Ramos (cell line): ENCODE data around the gene SPI1.

Source experiments
- in situ Hi-C: fragments of 300-500 bp; cut with MboI; formaldehyde crosslinking; loops from one replicate; pipeline ENCODE4 v1.14.3; 2022; ENCODE audit warnings: low sequenced_read_pairs; ENCODE audit not compliant: unreplicated experiment

The SPI1 gene

GRCh38 chr11:47389577-47390421 is 11.5 kb upstream of the SPI1 start:
- in situ Hi-C loops: no loop called here

- in situ Hi-C loops: no loop called here
These were observed 10.6 kb upstream of the SPI1 start for GRCh38 chr11:47388697-47389576.

GRCh38 chr11:47387944-47388696 is 9.8 kb upstream of the SPI1 start:
- in situ Hi-C loops: no loop called here

GRCh38 chr11:47384498-47384897 is 6.2 kb upstream of the SPI1 start:
- in situ Hi-C loops: no loop called here

GRCh38 chr11:47383071-47383470 is 4.7 kb upstream of the SPI1 start:
- in situ Hi-C loops: no loop called here

DNA sequence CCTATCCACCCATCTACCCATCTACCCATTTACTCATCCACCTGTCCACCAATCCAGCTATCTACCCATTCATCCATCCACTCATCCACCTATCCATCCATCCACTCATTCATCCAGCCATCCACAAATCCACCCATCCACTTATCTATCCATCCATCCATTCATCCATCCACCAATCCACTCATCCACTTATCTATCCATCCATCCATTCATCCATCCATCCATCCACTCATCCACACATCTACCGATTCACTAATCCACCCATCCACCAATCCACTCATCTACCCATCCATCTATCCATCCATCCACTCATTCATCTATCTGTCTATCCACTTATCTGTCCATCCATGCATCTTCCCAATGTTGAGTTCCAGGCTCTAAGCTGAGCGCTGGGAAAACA is 1.7 kb upstream of the SPI1 start:
- in situ Hi-C loops: no loop called here

GRCh38 chr11:47379317-47379716 is 970 bp upstream of the SPI1 start:
- in situ Hi-C loops: no loop called here

DNA sequence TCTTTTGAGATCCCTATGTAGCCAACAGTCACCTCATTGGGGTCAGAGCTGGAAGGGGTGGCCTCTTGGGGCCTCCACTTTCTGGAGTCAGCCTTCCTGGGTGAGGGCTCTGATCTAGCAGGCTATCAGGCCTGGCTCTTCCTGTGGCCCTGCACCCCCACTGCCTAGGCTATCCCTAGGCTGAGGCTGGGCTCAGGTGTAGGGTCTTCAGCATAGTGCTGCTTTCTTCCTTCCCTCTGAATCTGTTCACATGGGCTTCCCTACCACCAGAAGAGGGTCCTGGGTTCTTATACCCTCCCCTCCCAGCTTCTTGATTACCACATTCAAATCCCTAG is 456 bp upstream of the SPI1 start:
- in situ Hi-C loops: no loop called here

GRCh38 chr11:47377571-47378009 is 757 bp downstream of the SPI1 start:
- in situ Hi-C loops: no loop called here

GRCh38 chr11:47376525-47377371 is 1.6 kb downstream of the SPI1 start:
- in situ Hi-C loops: no loop called here

- in situ Hi-C loops: no loop called here
These were observed 2.2 kb downstream of the SPI1 start for GRCh38 chr11:47376107-47376524.

GRCh38 chr11:47375546-47376085 is 2.7 kb downstream of the SPI1 start:
- in situ Hi-C loops: no loop called here

- in situ Hi-C loops: no loop called here
These were observed 3.3 kb downstream of the SPI1 start for GRCh38 chr11:47375020-47375419.

- in situ Hi-C loops: no loop called here
These were observed 3.7 kb downstream of the SPI1 start for GRCh38 chr11:47374720-47375019.

DNA sequence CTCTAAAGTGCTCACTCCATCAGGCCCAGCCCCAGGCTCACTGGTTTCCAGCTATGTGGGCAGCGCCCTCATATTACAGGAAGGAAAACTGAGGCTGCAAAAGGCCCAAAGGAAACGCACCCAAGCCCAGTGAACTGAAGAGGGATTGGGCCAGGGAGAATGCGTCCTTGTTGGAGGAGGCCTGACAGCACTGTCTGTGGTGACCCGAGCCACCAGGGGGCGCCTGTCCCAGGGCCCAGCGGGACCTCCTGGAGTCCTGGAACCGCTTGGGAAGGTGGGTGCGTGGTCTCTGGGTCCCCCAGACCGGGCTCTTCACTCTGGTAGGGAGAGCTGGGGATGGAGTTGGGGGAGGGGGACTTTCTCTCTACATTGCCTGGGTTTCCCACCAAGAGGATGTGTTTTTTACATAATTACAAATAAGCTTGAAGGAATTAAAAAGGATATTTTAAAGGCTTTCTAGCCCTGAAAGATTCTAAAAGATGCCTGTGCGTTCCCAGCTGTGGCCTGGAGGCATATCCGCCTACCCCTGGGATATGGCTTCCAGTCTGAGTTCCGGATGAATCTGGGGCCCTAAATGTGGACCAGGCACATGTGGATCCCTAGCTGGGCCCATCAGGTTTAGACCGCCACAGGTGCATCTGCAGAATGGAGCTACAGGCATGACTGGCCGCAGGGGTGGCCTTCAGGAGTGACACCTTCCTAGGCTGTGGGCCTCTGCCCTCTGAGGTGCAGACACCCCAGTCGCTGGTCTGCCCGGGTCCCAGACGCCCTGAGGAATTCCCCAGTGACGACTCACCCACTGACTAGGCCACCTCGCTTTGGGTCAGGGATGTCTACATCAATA is 4.2 kb downstream of the SPI1 start:
- in situ Hi-C loops: no loop called here

GRCh38 chr11:47372422-47372821 is 5.9 kb downstream of the SPI1 start:
- in situ Hi-C loops: no loop called here

GRCh38 chr11:47369676-47370075 is 8.7 kb downstream of the SPI1 start:
- in situ Hi-C loops: no loop called here

GRCh38 chr11:47366020-47366490 is 12.3 kb downstream of the SPI1 start:
- in situ Hi-C loops: no loop called here

DNA sequence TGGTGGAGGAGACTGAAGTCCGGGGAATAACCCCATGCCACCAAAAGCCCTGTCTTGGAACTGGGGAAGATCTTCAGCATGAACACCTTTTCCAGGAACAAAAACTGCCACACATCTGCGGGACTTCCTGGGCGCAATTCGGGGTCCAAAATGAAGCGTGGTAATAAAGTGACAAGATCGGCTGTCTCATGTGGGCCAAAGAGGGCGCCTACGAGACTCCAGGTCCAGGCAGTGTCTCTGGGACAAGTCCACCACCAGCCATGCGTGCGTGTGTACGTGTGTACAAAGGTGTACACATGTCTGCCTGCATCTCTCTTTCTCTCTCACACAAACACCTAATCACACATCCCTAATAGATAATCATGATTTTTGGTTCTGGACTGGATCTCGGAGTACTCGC is 16.9 kb downstream of the SPI1 start:
- in situ Hi-C loops: no loop called here
